Posterior vena cava (tissue), 2 donors: ENCODE measurements around the gene TMA7. TPM values are rescaled to one million over a fixed set of nuclear protein-coding genes. Genes with fewer than 3 reads are reported as not detected.
"Not testable (repeated sequence)": the region's sequence is repeated elsewhere in the genome, so short reads cannot be mapped to it uniquely, and the experiment has no call there.

Experiments used
- DNase-seq: peaks from one replicate; pipeline ENCODE4 v3.0.0-alpha.2; 2020; ENCODE audit warnings: low spot score
- intact Hi-C, 2 donors: fragments of 100-400 bp; cut with DNase I; formaldehyde crosslinking; loops; one replicate each; pipeline versions ENCODE4 v1.14.1 to v1.14.2; 2022 to 2023
- total RNA-seq, 2 donors: library from RNA; stranded (reverse); fragmentation: NEBNext Ultra II Directional; extraction: Animal tissue kit (Norgen Biotek cat#: 25700); gene quantifications; one replicate each; pipeline ENCODE4 v1.2.1, GENCODE V29; 2021
- donor health status: DM: yes; HTN: yes; CAD: no.
- donor health status: DM: yes; HTN: yes; CAD: no.

Gene TMA7
- total RNA-seq, 2 donors from 2014 or later: 112 to 178 TPM

DNA sequence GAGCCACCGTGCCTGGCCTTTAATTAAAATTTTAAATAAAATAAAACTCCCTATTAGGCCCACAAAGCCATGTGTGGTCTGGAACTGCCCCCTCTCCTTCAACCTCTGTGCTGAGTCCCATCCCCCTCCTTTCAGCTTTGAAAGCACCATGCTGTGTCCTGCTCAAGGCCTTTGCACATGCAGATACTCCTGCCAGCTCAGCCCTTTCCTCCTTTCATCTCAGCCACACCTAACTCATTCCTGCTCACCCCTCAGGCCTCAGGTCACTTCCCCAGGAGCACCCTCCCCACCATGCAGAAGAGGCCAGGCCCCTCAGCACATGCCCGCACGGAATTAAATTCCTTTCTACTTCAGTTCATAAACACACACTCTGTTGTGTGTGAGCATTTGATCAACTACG, 34.6 kb downstream of the TMA7 start:
- intact Hi-C loops: no loop called here
- DNase-seq: peak; percentile 28

GRCh38 chr3:48475188-48475587, 35.1 kb downstream of the TMA7 start:
- intact Hi-C loops: no loop called here

DNA sequence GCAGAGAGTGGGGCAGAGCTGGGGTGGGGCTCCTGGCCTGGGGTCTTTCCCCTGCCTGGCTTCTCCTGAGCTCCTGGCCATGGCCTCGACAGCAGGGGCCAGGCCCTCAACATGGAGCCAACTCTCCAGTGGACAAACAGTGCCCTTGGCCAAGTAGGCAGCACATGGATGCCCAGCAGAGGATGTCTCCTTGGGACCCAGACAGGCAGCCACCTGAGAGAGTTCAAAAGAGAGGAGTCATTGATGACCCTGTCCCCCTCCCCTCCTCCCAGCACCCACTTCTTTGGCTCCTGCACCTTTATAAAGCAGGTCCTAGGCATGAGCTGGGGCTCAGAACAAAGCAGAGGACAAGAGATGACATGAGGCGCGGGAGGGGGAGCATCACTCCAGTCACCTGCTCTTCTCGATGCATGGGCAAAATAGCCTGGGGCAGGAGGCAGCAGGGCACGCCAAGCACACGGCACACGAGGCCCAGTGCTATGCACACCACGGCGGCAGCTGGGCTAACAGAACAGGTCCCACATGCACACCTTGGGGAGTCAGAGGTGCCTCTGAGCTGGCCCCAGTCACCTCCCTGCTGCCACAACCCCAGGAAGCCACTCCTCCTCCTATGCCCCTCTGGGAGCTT, 36.5 kb downstream of the TMA7 start:
- peak; percentile 62 for DNase-seq
- intact Hi-C loops: no loop called here

More at GRCh38 chr3:48475188-48475587, 35.1 kb downstream of the TMA7 start:
- peak; percentile 57 for DNase-seq

DNA sequence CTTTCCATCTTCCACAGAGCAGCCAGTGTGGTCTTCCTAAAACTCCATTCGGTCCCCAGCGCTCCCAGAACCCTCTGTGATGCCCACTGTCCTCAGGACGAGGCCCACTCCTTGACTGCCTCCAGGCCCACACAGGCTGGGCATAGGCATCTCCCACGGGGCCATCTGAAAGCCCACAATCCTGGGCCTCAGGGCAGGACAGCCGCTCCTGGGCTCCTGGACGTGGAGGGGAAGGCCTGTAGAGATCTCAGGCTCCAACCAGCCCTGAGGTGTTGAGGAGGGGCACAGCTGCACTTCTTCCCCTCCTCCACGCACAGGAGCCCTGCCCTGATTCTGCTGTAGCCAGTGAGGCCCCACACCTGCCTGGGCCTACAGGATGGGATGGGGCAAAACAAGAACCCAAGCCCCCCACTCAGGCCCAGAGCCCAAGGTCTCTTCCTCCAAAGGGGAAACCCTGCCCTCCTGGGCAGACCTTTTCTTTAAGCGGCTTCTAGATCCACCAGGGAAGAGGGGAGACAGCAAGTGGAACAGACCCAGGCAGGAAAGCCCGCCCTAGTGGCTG, 38.0 kb downstream of the TMA7 start:
- peak; percentile 62 for DNase-seq
- intact Hi-C loops: no loop called here

DNA sequence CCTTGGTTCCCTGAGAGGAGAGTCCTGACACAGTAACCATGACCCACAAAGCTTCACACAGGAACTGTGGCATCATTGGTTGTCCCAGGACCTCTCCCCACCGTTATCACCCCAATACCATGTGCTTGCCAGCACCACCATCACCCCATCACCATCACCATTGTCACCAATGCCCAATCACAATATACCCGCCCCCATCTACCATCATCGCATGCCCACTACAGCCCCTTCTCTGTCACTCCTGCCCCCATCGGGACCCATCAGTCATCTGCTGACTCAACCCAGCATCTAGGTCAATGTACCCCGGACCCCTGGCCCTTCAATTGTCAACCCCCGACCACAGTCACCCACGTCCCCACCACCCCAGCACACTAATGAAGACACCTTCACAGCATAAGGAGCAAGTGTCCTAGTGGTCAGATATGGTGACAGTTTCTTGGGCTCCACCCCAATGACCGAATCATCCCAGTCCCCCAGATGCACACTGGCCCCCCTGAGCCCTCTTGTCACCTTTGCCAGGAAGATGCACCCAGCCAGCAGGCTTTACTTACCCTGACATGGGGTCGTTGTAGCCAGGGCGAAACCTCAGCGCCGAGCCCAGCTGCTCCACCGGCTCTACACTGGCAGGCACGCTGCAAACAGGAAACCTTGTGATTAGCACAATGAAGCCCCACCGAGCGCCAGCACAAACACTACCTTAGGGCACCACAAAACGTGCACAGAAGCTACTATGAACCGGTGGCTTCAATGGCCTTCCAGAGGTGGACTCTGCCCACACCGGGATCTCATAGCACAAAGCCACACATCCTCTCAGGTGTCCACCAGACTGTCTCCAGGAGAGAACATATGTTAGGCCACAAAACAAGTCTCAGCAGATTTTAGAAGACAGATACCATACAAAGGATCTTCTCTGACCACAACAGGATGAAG, 38.8 kb downstream of the TMA7 start:
- DNase-seq: peak; percentile 78
- intact Hi-C loops: no loop called here

- peak; percentile 41 for DNase-seq
- intact Hi-C loops: not testable (repeated sequence)
Observed at GRCh38 chr3:48480891-48481290, 40.8 kb downstream of the TMA7 start.

DNA sequence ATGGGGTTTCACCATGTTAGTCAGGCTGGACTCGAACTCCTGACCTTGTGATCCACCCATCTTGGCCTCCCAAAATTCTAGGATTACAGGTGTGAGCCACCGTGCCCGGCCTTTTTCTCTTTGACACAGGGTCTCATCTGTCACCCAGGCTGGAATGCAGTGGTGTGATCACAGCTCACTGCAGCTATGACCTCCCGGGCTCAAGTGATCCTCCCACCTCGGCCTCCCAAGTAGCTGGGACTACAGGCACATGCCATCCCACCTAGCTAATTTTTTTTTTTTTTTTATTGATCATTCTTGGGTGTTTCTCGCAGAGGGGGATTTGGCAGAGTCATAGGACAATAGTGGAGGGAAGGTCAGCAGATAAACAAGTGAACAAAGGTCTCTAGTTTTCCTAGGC, 42.8 kb downstream of the TMA7 start:
- intact Hi-C loops: not testable (repeated sequence)
- peak; percentile 18 for DNase-seq

GRCh38 chr3:48486952-48487351, 46.9 kb downstream of the TMA7 start:
- intact Hi-C loops: no loop called here
- no peak for DNase-seq

GRCh38 chr3:48492461-48493202, 52.6 kb downstream of the TMA7 start:
- no peak for DNase-seq
- intact Hi-C loops: no loop called here

DNA sequence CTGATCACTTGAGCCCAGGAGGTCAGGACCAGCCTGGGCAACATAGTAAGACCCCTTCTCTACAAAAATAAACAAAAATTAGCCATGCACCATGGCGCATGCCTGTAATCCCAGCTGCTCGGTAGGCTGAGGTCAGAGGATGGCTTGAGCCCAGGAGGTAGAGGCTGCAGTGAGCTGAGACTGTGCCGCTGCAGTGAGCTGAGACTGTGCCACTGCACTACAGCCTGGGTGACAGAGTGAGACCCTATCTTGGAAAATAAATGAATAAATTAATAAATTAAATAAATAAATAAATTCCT, 53.1 kb downstream of the TMA7 start:
- no peak for DNase-seq
- intact Hi-C loops: no loop called here

Other genes with a start within 250 kb of the TMA7 start
- gene CAMP, start 216.8 kb upstream of the TMA7 start, total RNA-seq: not detected
- 10 to 100 TPM in 1 of 2 donors, 1 to 10 TPM in 1; 8.4 to 11.3 TPM for gene ZNF589, start 199.2 kb upstream of the TMA7 start, total RNA-seq
- gene NME6, start 138.9 kb upstream of the TMA7 start, total RNA-seq: 10 to 100 TPM; 16.9 to 17.5 TPM
- gene SPINK8, start 106.6 kb upstream of the TMA7 start, total RNA-seq: not detected
- not detected for gene FBXW12, start 68.0 kb upstream of the TMA7 start, total RNA-seq
- 10 to 100 TPM; 76.4 to 76.7 TPM for gene PLXNB1, start 10.2 kb upstream of the TMA7 start, total RNA-seq
- 10 to 100 TPM; 13.0 to 16.2 TPM for gene CCDC51, start 138 bp upstream of the TMA7 start, total RNA-seq
- gene ATRIP, start 6.5 kb downstream of the TMA7 start, total RNA-seq: 1 to 10 TPM; 6.2 to 6.3 TPM
- gene SHISA5, start 63.9 kb downstream of the TMA7 start, total RNA-seq: 100 to 1,000 TPM; 142 to 147 TPM
- 1 to 10 TPM; 2.0 to 4.5 TPM for gene PFKFB4, start 116.5 kb downstream of the TMA7 start, total RNA-seq
- gene UCN2, start 123.5 kb downstream of the TMA7 start, total RNA-seq: not detected
- 1 to 10 TPM; 4.2 to 5.3 TPM for gene COL7A1, start 155.1 kb downstream of the TMA7 start, total RNA-seq
- 100 to 1,000 TPM; 134 to 135 TPM for gene UQCRC1, start 169.4 kb downstream of the TMA7 start, total RNA-seq
- not detected for gene TMEM89, start 181.5 kb downstream of the TMA7 start, total RNA-seq
- 10 to 100 TPM in 1 of 2 donors, 1 to 10 TPM in 1; 7.0 to 11.7 TPM for gene SLC26A6, start 195.2 kb downstream of the TMA7 start, total RNA-seq
- gene CELSR3, start 222.6 kb downstream of the TMA7 start, total RNA-seq: under 1 TPM; 0.65 to 0.67 TPM
- 10 to 100 TPM; 14.0 to 19.8 TPM for gene NCKIPSD, start 245.7 kb downstream of the TMA7 start, total RNA-seq